ENCODE measurements around the gene MAN1C1.

MAN1C1 gene

GRCh38 chr1:25784575-25785051, 168.0 kb downstream of the MAN1C1 start:
- no peak for DNase-seq (ENCODE audit: low read depth, low spot score)

GRCh38 chr1:25785333-25786067, 168.9 kb downstream of the MAN1C1 start:
- H3K27ac ChIP-seq (ENCODE audit: low read length): no peak overlapping the region
- WGBS (ENCODE audit: insufficient coverage, insufficient read length): no CpG with 5 or more reads among the region's 10 CpGs

More at GRCh38 chr1:25784575-25785051, 168.0 kb downstream of the MAN1C1 start:
- Histone ChIP-seq H3K36me3 (ENCODE audit: control insufficient read depth, insufficient read depth, low read length) (no peaks in the 10 kb centered on the region), H3K9me3 (ENCODE audit: control insufficient read depth, insufficient read depth, low read length) (no peaks in the 10 kb centered on the region), H3K27ac (ENCODE audit: low read length) (no peak overlapping the region), H3K4me3 (ENCODE audit: low read length) (no peak overlapping the region), H3K27me3 (ENCODE audit: control insufficient read depth, insufficient read depth, low read length) (no peaks in the 10 kb centered on the region), H3K4me1 (ENCODE audit: control insufficient read depth, insufficient read depth, low read length) (peaks cover 9% of the 10 kb centered on the region)
- no CpG with 5 or more reads among the region's 9 CpGs for WGBS (ENCODE audit: insufficient coverage, insufficient read length)

GRCh38 chr1:25786887-25787759, 170.5 kb downstream of the MAN1C1 start:
- Histone ChIP-seq H3K9me3 (ENCODE audit: control insufficient read depth, insufficient read depth, low read length) (no peaks in the 10 kb centered on the region), H3K27ac (ENCODE audit: low read length) (no peak overlapping the region), H3K4me1 (ENCODE audit: control insufficient read depth, insufficient read depth, low read length) (no peaks in the 10 kb centered on the region), H3K36me3 (ENCODE audit: control insufficient read depth, insufficient read depth, low read length) (no peaks in the 10 kb centered on the region), H3K27me3 (ENCODE audit: control insufficient read depth, insufficient read depth, low read length) (no peaks in the 10 kb centered on the region), H3K4me3 (ENCODE audit: low read length) (no peak overlapping the region)
- no peak for DNase-seq (ENCODE audit: low read depth, low spot score)
- WGBS (ENCODE audit: insufficient coverage, insufficient read length): no CpG with 5 or more reads among the region's 11 CpGs

More at GRCh38 chr1:25785333-25786067, 168.9 kb downstream of the MAN1C1 start:
- Histone ChIP-seq H3K4me1 (ENCODE audit: control insufficient read depth, insufficient read depth, low read length) (peaks cover 7% of the 10 kb centered on the region), H3K27me3 (ENCODE audit: control insufficient read depth, insufficient read depth, low read length) (no peaks in the 10 kb centered on the region), H3K4me3 (ENCODE audit: low read length) (no peak overlapping the region), H3K9me3 (ENCODE audit: control insufficient read depth, insufficient read depth, low read length) (no peaks in the 10 kb centered on the region), H3K36me3 (ENCODE audit: control insufficient read depth, insufficient read depth, low read length) (no peaks in the 10 kb centered on the region)
- no peak for DNase-seq (ENCODE audit: low read depth, low spot score)

GRCh38 chr1:25787760-25788166, 171.2 kb downstream of the MAN1C1 start:
- H3K9me3 ChIP-seq (ENCODE audit: control insufficient read depth, insufficient read depth, low read length): no peaks in the 10 kb centered on the region
- no peaks in the 10 kb centered on the region for H3K27me3 ChIP-seq (ENCODE audit: control insufficient read depth, insufficient read depth, low read length)
- WGBS (ENCODE audit: insufficient coverage, insufficient read length): no CpG with 5 or more reads among the region's 5 CpGs
- H3K36me3 ChIP-seq (ENCODE audit: control insufficient read depth, insufficient read depth, low read length): no peaks in the 10 kb centered on the region
- no peak overlapping the region for H3K27ac ChIP-seq (ENCODE audit: low read length)
- H3K4me3 ChIP-seq (ENCODE audit: low read length): no peak overlapping the region
- H3K4me1 ChIP-seq (ENCODE audit: control insufficient read depth, insufficient read depth, low read length): no peaks in the 10 kb centered on the region
- DNase-seq (ENCODE audit: low read depth, low spot score): no peak

GRCh38 chr1:25790472-25790871, 173.9 kb downstream of the MAN1C1 start:
- no CpG with 5 or more reads among the region's 6 CpGs for WGBS (ENCODE audit: insufficient coverage, insufficient read length)
- no peaks in the 10 kb centered on the region for H3K36me3 ChIP-seq (ENCODE audit: control insufficient read depth, insufficient read depth, low read length)
- H3K4me1 ChIP-seq (ENCODE audit: control insufficient read depth, insufficient read depth, low read length): no peaks in the 10 kb centered on the region
- no peak for DNase-seq (ENCODE audit: low read depth, low spot score)
- H3K27me3 ChIP-seq (ENCODE audit: control insufficient read depth, insufficient read depth, low read length): no peaks in the 10 kb centered on the region
- no peak overlapping the region for H3K27ac ChIP-seq (ENCODE audit: low read length)
- no peaks in the 10 kb centered on the region for H3K9me3 ChIP-seq (ENCODE audit: control insufficient read depth, insufficient read depth, low read length)
- no peak overlapping the region for H3K4me3 ChIP-seq (ENCODE audit: low read length)

- no peak overlapping the region for H3K4me3 ChIP-seq (ENCODE audit: low read length)
- H3K27me3 ChIP-seq (ENCODE audit: control insufficient read depth, insufficient read depth, low read length): no peaks in the 10 kb centered on the region
- no CpG with 5 or more reads among the region's 4 CpGs for WGBS (ENCODE audit: insufficient coverage, insufficient read length)
- H3K36me3 ChIP-seq (ENCODE audit: control insufficient read depth, insufficient read depth, low read length): no peaks in the 10 kb centered on the region
- no peaks in the 10 kb centered on the region for H3K4me1 ChIP-seq (ENCODE audit: control insufficient read depth, insufficient read depth, low read length)
- DNase-seq (ENCODE audit: low read depth, low spot score): no peak
- no peaks in the 10 kb centered on the region for H3K9me3 ChIP-seq (ENCODE audit: control insufficient read depth, insufficient read depth, low read length)
- no peak overlapping the region for H3K27ac ChIP-seq (ENCODE audit: low read length)
Measured at GRCh38 chr1:25792115-25792514, 175.5 kb downstream of the MAN1C1 start.

- Histone ChIP-seq H3K27me3 (ENCODE audit: control insufficient read depth, insufficient read depth, low read length) (no peaks in the 10 kb centered on the region), H3K27ac (ENCODE audit: low read length) (no peak overlapping the region), H3K9me3 (ENCODE audit: control insufficient read depth, insufficient read depth, low read length) (no peaks in the 10 kb centered on the region), H3K36me3 (ENCODE audit: control insufficient read depth, insufficient read depth, low read length) (no peaks in the 10 kb centered on the region), H3K4me1 (ENCODE audit: control insufficient read depth, insufficient read depth, low read length) (no peaks in the 10 kb centered on the region; the same call in 1 of the 2 replicates), H3K4me3 (ENCODE audit: low read length) (no peak overlapping the region)
- no CpG with 5 or more reads among the region's 7 CpGs for WGBS (ENCODE audit: insufficient coverage, insufficient read length)
- no peak for DNase-seq (ENCODE audit: low read depth, low spot score)
Measured at GRCh38 chr1:25793585-25794170, 177.1 kb downstream of the MAN1C1 start.

- H3K9me3 ChIP-seq (ENCODE audit: control insufficient read depth, insufficient read depth, low read length): no peaks in the 10 kb centered on the region
- H3K27me3 ChIP-seq (ENCODE audit: control insufficient read depth, insufficient read depth, low read length): no peaks in the 10 kb centered on the region
- H3K36me3 ChIP-seq (ENCODE audit: control insufficient read depth, insufficient read depth, low read length): no peaks in the 10 kb centered on the region
- no peak overlapping the region for H3K27ac ChIP-seq (ENCODE audit: low read length)
- H3K4me3 ChIP-seq (ENCODE audit: low read length): no peak overlapping the region
- WGBS (ENCODE audit: insufficient coverage, insufficient read length): no CpG with 5 or more reads among the region's 8 CpGs
- no peak for DNase-seq (ENCODE audit: low read depth, low spot score)
- no peaks in the 10 kb centered on the region; the same call in 1 of the 2 replicates for H3K4me1 ChIP-seq (ENCODE audit: control insufficient read depth, insufficient read depth, low read length)
Measured at GRCh38 chr1:25794325-25794724, 177.7 kb downstream of the MAN1C1 start.

- DNase-seq (ENCODE audit: low read depth, low spot score): no peak
- no CpG with 5 or more reads among the region's 2 CpGs for WGBS (ENCODE audit: insufficient coverage, insufficient read length)
- no peak overlapping the region for H3K27ac ChIP-seq (ENCODE audit: low read length)
Measured at GRCh38 chr1:25795211-25795610, 178.6 kb downstream of the MAN1C1 start.

More at GRCh38 chr1:25795211-25795610, 178.6 kb downstream of the MAN1C1 start:
- Histone ChIP-seq H3K4me1 (ENCODE audit: control insufficient read depth, insufficient read depth, low read length) (no peaks in the 10 kb centered on the region; the same call in 1 of the 2 replicates), H3K27me3 (ENCODE audit: control insufficient read depth, insufficient read depth, low read length) (no peaks in the 10 kb centered on the region), H3K9me3 (ENCODE audit: control insufficient read depth, insufficient read depth, low read length) (no peaks in the 10 kb centered on the region), H3K4me3 (ENCODE audit: low read length) (no peak overlapping the region), H3K36me3 (ENCODE audit: control insufficient read depth, insufficient read depth, low read length) (no peaks in the 10 kb centered on the region)
